Mononuclear cell (primary cell): ENCODE measurements around the gene RPL3. TPM values are rescaled to one million over a fixed set of nuclear protein-coding genes. Genes with fewer than 3 reads are reported as not detected.

Source experiments
- H3K27me3 ChIP-seq: 2 replicates; pipeline ENCODE4 v1.6.0; 2011; ENCODE audit warnings: low read length, control low read depth; ENCODE audit not compliant: insufficient read depth
- H3K4me1 ChIP-seq: 2 replicates; pipeline ENCODE4 v1.5.1; 2011; ENCODE audit warnings: mild to moderate bottlenecking, low read length, control low read depth; ENCODE audit not compliant: insufficient read depth
- H3K4me3 ChIP-seq: 2 replicates; pipeline ENCODE4 v1.5.1; 2011; ENCODE audit warnings: mild to moderate bottlenecking, low read length, moderate library complexity
- H3K9me3 ChIP-seq: 2 replicates; pipeline ENCODE4 v1.5.1; 2011; ENCODE audit warnings: low read depth, mild to moderate bottlenecking, control low read depth, low read length
- total RNA-seq: library from RNA; depleted of rRNA; stranded (reverse); fragments of >200 nt; gene quantifications from one replicate; pipeline ENCODE4 v1.2.3, GENCODE V29; 2012

Gene RPL3
- total RNA-seq, 1 donor: 4,267 TPM

GRCh38 chr22:39276440-39277141, 42.8 kb downstream of the RPL3 start:
- Histone ChIP-seq H3K4me3 (no peak overlapping the region), H3K27me3 (no peaks in the 10 kb centered on the region), H3K4me1 (peaks cover 26% of the 10 kb centered on the region), H3K9me3 (no peaks in the 10 kb centered on the region)

GRCh38 chr22:39275814-39276439, 43.5 kb downstream of the RPL3 start:
- Histone ChIP-seq H3K4me1 (peaks cover 23% of the 10 kb centered on the region), H3K9me3 (no peaks in the 10 kb centered on the region), H3K27me3 (no peaks in the 10 kb centered on the region), H3K4me3 (no peak overlapping the region)

GRCh38 chr22:39273950-39274887, 45.2 kb downstream of the RPL3 start:
- Histone ChIP-seq H3K4me3 (no peak overlapping the region), H3K9me3 (no peaks in the 10 kb centered on the region), H3K4me1 (peaks cover 23% of the 10 kb centered on the region), H3K27me3 (no peaks in the 10 kb centered on the region)

GRCh38 chr22:39270792-39271191, 48.6 kb downstream of the RPL3 start:
- Histone ChIP-seq H3K27me3 (no peaks in the 10 kb centered on the region), H3K9me3 (no peaks in the 10 kb centered on the region), H3K4me1 (no peaks in the 10 kb centered on the region), H3K4me3 (no peak overlapping the region)

GRCh38 chr22:39270280-39270679, 49.1 kb downstream of the RPL3 start:
- no peak overlapping the region for H3K4me3 ChIP-seq
- no peaks in the 10 kb centered on the region for H3K27me3 ChIP-seq
- no peaks in the 10 kb centered on the region for H3K9me3 ChIP-seq
- no peaks in the 10 kb centered on the region for H3K4me1 ChIP-seq

GRCh38 chr22:39269095-39269790, 50.2 kb downstream of the RPL3 start:
- no peaks in the 10 kb centered on the region for H3K27me3 ChIP-seq
- H3K9me3 ChIP-seq: no peaks in the 10 kb centered on the region
- no peak overlapping the region for H3K4me3 ChIP-seq
- no peaks in the 10 kb centered on the region for H3K4me1 ChIP-seq

- Histone ChIP-seq H3K9me3 (no peaks in the 10 kb centered on the region), H3K4me1 (no peaks in the 10 kb centered on the region), H3K4me3 (no peak overlapping the region), H3K27me3 (no peaks in the 10 kb centered on the region)
These were observed 50.8 kb downstream of the RPL3 start for GRCh38 chr22:39268645-39269044.

GRCh38 chr22:39267974-39268373, 51.4 kb downstream of the RPL3 start:
- no peaks in the 10 kb centered on the region for H3K27me3 ChIP-seq
- H3K4me1 ChIP-seq: no peaks in the 10 kb centered on the region
- H3K4me3 ChIP-seq: no peak overlapping the region
- H3K9me3 ChIP-seq: no peaks in the 10 kb centered on the region

- Histone ChIP-seq H3K9me3 (no peaks in the 10 kb centered on the region), H3K27me3 (no peaks in the 10 kb centered on the region), H3K4me3 (no peak overlapping the region), H3K4me1 (no peaks in the 10 kb centered on the region)
These were observed 52.9 kb downstream of the RPL3 start for GRCh38 chr22:39266398-39267030.

GRCh38 chr22:39265143-39265886, 54.1 kb downstream of the RPL3 start:
- Histone ChIP-seq H3K4me3 (no peak overlapping the region), H3K27me3 (no peaks in the 10 kb centered on the region), H3K4me1 (no peaks in the 10 kb centered on the region), H3K9me3 (no peaks in the 10 kb centered on the region)

- Histone ChIP-seq H3K27me3 (no peaks in the 10 kb centered on the region), H3K4me1 (no peaks in the 10 kb centered on the region), H3K4me3 (no peak overlapping the region), H3K9me3 (no peaks in the 10 kb centered on the region)
These were observed 54.9 kb downstream of the RPL3 start for GRCh38 chr22:39264349-39265038.

- no peaks in the 10 kb centered on the region for H3K27me3 ChIP-seq
- no peaks in the 10 kb centered on the region for H3K4me1 ChIP-seq
- no peaks in the 10 kb centered on the region for H3K9me3 ChIP-seq
- H3K4me3 ChIP-seq: no peak overlapping the region
These were observed 55.6 kb downstream of the RPL3 start for GRCh38 chr22:39263626-39264348.
